ENCODE data around the gene HOXB6.

The HOXB6 gene

DNA sequence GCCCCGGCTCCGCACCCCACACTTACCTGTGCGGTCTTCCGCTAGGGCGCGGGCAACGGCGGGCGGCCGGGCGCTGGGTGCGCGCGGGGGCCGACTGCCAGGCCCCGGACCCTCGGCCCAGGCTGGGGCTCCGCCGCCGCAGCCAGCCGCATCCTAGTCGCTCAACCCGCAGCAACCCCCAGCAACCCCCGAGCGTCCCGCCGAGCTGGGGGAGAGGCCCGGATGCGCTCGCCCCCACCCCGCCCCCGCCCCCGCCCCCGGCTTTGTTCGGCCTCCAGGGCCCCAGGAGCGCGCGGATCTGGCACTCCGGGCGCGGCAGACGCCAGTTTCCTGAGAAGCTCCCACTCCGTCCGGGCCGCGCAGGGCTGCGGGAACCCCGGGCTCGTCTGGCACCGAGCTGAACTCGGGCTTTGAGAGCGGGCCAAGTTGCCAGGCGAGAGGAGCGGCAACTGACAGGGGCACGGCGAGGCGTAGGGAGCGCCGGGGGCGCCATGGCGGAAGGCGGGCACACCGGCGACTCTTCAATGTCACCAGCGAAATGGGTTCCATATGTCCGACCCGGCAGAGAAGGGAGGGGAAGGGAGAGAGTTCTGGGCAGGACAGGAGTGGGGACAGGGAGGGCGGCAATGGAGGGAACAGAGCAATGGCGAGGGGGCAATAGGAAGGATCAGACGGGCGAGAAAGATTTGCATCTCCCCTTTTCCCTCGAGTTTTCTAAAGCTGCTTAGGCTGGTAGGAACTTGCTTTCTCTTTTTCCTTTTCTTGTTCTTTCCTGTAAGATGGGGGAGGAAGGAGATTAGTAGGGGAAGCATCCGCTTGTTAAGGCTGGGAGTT lies 40.4 kb downstream of the HOXB6 start:
- DNase-seq = no peak

DNA sequence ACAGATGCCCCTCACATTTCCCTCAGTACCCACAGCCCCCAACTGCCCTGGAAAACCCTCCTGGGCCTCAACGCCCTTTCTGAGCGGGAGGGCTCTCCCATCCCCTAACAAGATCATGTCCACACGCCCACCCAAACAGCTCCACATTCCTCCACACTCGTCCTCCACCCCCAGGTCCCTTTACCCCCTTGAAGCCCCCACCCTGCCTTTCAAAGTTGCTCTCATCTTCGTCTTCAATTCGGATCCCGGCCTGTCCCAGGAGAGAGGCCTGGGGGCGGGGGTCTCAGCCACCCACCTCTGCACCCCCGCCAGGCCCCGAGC lies 41.0 kb downstream of the HOXB6 start:
- DNase-seq = no peak

DNA sequence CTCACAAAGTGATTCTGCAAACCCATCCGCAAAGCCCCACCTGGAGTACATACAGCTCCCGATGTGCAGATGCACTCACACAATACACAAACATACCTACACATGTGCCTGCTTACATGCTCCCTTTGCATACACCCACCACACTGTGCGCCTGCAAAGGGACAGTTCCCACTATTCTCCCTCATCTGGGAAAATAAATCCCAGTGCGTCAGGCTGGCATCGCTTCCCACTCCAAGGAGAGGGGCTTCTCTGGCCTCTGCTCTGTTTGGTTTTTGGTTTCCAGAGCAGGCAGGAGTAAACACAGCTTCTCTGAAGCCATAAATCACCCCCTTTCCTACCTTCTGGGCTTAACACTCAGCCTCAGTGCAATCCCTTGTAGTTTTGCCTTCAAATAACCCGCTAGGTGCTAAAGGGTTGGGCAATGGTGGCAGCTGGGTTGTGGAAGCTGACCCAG lies 41.4 kb downstream of the HOXB6 start:
- DNase-seq = no peak

DNA sequence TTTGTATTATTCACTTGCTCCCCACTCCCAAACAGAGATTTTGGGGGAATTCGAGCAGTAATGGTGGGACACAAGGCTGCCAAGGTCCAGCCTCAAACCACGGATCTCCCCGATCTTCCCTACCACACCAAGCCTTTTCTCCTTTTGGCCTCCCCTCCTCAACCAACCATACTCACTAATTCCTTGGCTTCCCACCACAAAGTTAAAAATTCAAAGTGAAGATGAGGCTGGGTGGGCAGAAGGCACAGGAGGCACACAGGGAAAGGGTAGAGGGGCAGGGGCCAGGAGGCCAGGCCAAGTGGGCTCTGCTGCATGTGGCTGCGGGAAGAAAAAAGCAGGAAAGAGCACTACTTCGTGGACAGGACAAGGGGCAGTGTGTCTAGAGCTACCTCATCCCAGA lies 41.9 kb downstream of the HOXB6 start:
- no peak for DNase-seq

DNA sequence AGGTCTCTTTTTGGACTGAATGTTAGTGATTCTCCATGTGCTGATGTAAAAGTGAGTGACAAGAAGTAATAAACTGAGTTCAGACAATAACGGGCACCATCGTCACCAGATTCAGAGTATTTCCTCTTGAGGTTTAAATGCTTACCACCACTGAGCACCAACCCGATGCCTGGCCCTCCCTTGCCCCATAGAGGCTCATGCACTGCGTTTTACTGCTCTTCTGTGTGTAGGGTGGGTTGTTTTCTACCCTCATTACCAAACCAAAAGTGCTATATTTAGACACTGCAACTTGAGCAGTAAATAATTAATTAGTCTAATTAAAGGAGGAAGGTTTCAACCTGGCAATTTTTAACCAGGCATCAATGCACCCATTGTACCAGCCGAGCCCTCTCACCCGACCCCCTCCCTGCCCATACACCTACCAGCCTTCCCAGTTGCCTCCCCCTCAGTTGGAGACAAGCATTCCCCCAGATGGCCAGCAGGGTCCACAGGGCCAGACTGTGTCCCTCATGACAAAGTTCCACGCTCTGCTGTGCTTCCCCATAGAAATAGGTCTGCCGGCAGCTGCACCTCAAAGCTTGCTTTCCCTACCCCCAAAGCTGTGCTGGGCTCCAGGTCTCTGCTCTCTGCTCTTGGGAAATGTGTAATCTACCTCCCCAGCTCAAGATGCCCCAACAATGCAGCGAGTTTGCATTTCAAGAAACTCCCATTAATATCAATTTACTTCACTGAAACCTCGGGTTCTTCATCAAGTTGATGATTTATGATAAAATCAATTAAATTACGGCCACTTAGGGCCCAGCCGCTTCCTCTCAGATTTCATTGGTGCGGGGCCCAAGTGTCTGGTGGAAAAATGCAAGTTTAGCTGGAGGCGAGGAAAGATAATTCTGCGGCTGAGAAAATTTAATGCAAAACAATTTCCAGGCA lies 42.6 kb downstream of the HOXB6 start:
- DNase-seq = no peak

DNA sequence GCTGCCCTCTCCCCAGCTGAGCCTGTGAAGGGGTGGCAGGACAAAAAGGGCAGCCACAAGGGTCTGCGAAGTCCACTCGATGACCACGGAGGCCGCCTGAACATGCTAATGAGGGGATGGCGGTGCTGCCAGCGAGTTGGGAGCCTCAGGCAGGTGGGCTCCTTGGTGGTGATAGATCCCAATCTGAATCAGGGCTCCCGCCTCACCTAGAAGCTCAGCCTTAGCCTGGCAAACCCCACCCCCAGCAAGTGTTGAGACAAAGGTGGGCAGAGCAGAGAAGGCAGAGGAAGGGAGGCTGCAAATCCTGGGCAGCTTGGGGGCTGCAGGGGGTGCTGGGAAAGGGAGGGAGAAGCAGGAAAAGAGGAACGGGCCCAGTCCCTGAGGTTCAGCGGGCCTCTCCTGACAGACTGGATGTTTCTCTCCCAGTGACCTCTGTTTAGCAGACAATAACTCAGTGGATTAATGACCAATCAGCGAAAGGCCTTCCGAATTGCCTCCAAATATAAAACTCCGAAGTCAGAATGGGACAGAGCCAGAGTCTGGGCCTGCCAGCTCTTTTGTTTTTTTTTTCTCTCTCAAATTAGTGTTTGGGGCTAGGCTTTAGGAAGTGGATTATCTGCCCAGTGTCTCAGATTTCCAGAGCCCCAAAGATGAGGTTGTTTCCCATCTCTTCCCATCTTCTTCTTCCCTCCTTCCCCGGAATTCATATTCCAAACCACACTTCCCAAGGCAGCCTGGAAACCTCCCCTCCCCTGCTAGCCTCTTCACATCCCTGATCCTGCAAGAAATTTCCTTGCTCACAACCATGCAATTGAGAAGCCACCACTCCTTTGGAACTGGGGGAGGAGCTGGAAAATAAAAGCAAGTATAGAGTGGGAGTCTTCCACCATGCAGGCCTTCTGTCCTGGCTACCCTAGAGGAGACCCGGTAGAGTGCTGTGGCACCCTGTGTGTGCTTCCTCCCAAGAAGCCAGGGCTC lies 44.7 kb downstream of the HOXB6 start:
- no peak for DNase-seq

DNA sequence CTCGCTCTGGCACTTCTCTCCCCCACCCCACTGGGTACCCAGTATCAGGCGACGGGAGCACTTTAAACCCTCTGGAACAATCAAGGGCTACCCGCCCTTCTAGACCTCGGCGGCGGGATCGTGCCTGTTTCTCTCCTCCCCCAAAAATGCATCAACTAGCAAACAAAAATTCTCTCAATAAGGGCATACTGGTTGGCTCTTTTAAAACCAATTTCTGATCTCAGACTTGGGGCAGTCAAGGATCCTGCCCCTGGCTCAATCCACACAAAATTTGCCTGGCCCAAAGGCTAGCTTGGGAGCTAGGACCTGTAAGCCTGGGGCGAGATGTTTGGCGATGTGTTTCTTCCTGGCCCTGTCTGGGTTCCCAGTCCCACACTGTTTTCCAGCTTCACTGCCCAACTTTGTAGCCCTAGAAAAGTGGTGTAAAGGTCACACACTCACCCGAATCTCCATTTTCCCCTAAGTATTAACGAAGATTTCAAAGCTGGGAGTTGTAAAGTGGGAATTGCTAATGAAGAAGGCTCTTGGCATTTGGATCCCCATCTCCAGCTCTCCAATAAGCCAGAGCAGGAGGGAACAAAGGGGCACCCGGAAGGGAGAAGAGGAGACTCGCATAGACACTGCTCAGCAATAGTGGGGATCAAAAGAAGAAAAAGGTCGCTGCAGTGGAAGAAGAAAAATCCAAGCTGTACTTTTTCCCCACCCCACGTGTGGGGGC lies 45.5 kb downstream of the HOXB6 start:
- no peak for DNase-seq

DNA sequence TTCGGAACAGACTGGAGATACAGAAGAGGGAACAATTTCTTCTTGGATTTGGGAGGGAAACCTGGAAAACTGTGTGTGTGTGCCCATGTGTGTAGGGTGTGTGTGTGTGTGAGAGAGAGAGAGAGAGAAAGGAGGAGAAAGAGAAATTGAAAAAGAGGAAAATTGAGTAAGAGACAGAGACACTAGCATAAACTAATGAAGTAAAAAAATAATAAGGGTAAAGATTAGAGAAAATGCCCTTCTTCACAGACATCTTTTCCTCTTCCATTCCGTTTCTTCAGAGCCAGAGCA lies 46.0 kb downstream of the HOXB6 start:
- DNase-seq = no peak

DNA sequence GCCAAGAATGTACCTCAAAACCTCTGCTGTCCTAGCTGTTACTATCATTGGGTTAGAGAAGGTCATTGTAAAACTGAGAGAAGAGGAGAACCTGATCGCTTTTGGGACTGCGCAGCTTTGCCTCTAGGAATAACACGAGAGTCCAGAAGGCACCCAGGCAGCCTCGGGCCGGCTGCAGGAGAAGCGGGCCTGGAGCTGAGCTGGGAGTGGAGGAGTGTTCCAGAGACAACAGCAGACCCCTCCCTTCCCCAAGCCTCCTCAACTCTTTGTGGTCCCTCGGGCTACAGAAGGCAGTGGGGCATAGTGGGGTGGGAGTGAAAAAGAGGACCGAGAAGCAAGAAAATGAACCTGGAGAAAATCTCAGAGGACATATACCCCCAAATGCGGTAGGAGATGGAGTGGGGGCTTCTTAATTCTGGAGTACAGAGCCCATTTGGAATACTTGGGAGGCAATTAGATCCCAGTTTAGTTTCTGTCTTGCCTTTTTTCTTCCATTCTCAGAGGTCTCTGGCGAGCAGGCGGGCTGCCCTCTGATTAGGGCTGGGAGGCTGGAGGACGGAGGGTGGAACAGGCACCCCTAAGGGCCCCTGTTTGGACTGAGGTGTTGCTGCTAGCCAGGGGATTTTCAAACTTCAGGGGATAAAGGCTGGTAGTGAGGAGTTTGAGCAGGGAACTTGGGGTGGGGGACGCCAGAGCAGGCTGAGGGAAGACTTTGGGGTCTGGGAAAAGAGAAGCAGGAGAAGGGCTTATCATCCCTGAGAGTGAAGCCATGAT lies 46.5 kb downstream of the HOXB6 start:
- no peak for DNase-seq

DNA sequence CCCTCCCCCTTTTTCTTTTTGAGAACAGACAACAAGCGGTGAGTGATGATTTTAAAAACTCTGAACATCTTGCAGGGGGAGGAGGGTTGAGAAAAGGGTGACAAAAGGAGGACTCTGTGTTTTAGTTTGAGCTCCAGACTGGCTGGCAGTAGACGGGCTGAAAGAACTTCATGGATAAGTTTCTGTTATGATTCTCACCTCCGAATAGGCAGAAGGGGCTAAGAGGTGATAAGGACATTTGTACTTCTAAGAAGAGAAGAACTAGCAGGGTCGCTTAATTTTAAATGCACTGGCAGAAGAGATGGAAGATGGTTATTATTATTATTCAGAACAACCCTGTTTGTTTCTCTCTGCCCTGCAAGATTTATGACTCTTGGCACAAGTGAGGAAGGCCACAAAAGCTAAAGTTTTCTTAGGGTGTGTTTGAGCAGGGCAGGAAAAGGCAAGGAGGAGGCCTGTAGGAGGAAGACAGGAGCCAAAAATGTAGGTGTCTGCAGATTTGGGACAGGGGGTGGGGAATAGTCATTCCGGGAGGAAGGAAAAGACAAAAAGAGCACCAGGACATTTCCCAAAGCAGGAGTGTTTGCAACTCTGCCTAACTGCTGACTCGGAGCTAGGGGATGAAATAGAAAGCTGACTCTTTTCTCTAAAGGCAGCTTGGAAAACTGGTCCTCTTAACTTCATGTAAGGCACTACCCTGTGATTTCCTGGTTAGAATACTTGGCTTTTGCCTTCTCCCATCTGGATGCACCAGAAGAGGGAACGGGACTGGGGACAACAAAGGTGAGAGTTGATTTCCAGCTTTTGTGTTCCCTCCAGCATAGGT lies 48.0 kb downstream of the HOXB6 start:
- no peak for DNase-seq

DNA sequence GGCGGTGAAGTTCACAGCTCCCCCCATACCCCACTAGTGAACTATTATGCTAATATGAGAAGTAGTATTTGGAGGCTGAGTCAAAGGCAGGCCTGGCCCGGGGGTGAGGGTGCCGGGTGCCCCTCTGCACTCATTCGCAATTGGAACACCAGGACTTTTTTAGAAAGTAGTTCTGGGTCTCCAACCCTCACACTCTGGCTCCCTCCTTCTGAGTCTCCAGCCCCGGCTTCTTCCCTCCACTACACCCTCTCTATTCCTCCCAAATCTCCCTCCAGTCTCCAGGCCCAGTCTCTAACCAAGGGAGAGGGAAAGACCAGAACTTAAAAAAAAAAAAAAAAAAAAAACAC lies 48.6 kb downstream of the HOXB6 start:
- no peak for DNase-seq

DNA sequence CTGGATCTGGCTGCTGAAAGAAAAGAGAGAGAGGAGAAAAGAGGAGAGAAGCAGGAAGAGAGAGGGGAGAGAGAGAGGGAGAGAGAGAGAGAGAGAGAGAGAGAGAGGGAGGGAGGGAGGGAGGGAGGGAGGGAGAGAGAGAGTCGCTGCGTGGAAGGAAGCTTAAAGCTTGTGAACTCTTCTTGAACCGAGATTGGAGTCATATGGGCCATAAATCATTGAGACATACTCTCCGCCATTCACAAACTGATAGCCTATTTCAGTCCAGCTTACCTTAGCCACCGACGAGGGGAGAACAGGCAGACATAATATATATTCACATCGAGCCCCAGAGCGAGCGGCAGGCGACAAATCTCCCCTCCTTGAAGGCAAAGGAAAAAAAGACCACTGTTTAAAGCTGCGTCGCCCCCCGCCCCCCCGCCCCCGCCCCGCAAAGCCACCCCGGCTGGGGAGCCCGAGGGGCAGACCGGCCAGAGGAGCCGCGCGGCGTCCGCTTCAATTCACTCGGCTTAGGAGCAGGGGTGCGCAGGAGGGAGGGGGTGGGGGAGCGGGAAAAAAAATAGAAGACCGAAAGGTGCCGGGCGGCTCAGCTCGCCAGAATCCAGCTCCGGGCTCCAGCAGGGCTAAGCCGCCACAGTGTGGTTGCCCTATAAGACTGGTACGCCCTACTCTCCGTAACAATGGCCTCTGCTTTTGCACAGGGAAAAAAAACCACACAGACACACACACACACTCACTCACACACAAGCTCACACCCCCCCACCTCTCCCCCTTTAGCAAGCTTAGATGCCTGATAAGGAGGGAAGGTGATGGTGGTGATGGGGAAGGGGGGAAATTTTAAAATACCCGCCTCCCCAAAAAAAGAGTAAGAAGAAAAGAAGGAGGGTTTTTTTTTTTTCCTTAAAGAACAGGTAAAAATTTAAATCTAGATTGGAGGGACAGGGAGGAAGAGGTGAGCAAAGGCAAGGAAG lies 49.2 kb downstream of the HOXB6 start:
- no peak for DNase-seq

DNA sequence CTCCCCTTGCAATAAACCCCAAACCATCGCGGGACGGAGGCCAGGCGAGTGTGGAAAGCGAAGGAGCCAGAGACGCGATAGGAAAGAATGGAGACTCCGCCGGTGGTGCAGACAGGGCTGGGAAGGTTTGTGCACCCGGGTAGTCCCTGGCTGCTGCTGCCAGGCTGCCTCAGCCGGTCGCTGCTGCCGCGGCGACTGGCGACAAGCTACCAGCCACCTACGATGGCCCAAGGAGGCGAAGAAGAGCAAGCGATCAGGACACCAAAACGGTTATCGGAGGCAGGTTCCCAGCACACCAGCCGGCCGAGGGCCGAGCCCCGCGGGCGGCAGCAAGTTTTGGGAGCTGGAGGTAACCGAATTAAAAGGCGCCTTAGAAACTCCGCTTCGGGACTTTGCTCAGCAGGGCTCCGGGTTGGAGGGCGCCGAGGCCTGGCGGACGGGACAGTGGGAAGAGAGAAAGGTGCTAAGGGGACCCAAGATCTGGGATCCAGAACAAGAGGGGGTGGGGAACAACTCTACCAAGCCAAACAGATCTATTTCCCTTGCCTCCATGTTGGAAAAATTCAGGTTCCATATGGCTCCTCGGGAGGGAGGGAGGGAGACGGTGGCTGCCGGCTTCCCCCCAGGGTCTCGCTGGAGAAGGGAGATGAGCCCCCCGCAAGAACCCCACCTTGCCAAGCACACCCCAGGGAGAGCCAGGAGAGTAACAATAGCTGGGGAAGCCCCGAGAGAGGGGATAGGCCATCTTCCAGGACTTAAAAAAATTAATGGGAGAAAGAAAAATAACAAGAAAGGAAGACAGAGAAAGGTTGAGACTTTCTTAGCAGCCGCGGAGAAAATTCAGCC lies 50.2 kb downstream of the HOXB6 start:
- DNase-seq = no peak

DNA sequence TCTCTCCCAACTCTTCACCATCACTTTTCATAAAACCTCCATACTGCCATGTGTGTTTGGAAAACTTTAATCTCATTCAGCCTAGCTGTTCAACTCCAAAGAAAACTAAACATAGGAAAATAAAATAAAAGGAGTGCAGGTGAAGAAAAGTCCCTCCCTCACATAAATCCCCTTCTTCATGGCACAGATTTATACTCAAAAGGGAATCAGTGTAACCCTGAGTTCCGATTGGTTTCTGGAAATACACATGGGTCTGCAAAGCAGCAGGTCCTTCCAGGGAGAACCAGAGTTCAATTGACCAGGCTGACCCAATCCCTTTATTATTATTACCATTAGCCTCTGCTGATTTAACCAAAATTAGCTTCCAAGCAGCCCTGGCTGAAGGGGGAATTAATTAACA lies 51.0 kb downstream of the HOXB6 start:
- no peak for DNase-seq

DNA sequence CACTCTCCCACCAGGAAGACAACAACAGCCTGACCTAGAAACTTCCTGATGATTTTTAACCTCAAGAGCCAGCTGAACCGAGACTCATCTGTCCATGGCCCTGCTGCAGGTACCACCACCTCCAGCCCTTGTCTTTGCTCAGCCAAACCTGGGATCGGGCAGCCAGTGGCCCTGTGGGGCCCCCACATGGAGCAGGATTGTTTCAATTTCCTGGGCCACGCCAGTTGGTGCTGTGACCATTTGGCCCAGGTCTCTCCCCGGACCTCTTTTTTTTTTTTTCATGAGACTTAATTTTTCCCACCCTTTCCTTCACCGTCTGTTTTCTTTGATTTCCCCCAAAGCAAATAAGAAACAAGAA lies 51.6 kb downstream of the HOXB6 start:
- DNase-seq = no peak

DNA sequence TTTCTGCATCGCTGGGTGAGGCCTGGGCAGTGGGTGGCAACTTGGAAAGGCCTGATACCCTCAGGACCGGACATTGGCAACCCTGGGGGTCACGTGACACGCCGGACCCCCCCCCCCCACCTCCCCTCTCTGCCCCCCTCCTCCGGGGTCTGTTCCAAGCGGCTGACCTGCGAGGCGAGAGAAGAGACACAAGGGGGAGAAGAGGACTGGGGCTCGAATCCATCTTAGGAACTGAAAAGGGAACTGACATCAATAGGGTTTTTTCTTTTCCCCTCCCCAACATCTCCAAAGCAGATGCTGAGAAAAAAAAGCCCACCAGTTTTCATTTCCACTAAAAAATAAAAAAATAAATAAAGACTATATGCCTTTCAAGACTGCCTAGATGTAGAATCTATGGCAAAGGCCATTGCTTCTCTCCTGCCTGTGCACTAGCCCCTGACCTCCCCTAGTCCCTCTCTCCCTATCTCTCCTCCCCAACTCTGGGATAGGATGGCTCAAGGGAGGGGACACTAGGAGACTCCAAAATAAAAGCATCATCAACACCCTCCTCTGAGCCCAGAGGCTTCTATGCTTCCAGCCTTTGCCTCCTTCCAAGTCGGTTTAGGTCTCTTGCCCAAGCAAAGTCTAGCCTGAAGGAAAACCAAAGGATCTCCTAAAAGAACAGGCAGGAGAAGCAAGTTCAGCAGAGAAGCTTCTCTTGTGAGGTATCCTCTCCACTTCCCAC lies 52.2 kb downstream of the HOXB6 start:
- DNase-seq = no peak

DNA sequence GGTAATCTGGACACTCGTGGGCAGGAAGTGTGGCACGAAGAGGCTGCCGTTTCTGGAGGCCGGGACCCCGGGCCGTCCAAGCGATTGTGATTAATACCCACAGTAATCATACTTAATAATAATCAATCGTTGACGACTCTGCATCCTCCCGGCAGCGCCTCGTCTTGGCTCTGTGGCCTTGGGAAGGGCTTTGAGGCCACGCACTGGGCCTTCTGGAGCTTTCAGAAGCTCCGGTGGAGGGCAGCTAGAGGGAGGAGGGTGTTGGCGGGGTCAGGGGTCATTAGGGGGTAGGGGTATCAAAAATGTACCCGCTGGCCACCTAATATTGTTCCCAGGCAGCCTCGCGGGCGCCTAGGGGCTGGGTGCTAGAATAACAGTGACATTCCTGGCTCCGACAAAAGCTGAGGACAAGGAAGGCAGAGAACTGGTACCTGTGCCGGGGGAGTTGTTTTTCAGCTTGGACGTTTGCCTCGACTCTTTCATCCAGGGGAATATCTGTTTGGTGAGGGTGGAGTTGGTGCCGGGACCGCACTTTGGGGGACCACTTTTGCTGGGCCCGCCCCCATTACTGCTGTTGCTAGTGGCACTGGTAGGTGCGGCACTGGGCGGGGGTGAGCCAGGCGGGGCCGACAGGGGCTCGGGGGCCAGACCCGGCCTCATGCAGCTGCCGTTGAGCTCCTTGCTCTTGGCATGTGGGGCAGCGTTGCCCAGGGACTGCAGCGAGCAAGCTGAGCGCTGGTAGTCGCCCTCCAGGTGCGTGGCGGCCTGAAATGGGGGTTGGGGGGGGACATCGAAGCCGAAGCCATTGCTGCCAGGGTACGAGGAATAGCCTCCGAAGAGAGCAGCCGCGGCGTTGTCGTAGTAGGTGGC lies 53.0 kb downstream of the HOXB6 start:
- no peak for DNase-seq

Measured in amniotic stem cell (primary cell).